Naive B cell (primary cell): Measurements from ENCODE around the gene QPRT. TPM values are rescaled to one million over a fixed set of nuclear protein-coding genes. Genes with fewer than 3 reads are reported as not detected.
"Not testable (repeated sequence)": the region's sequence is repeated elsewhere in the genome, so short reads cannot be mapped to it uniquely, and the experiment has no call there.

Experiments used
- ATAC-seq, 2 donors: fragments of 150-1000 bp; cut with Tn5 transposase; 2 replicates each; pipeline ENCODE4 v1.10.0; 2021; ENCODE audit warnings: low read depth in 2 of 2, mild to moderate bottlenecking in 2 of 2, moderate library complexity in 2 of 2
- DNase-seq: peaks from one replicate; pipeline ENCODE4 v3.0.0; 2022
- H3K27ac Mint-ChIP-seq, 6 donors: one replicate each; pipeline ENCODE4 v1.8.0; 2020 to 2022; ENCODE audit warnings: mild to moderate bottlenecking in 6 of 6, mixed read lengths in 6 of 6, moderate library complexity in 5 of 6, inconsistent platforms in 2 of 6
- H3K27me3 Mint-ChIP-seq, 3 donors: one replicate each; pipeline ENCODE4 v1.8.0; 2021 to 2022; ENCODE audit warnings: mixed read lengths in 3 of 3, mild to moderate bottlenecking in 1 of 3
- H3K36me3 Mint-ChIP-seq, 2 donors: one replicate each; pipeline ENCODE4 v1.8.0; 2020 to 2022; ENCODE audit warnings: mixed read lengths in 2 of 2, inconsistent platforms in 1 of 2, mild to moderate bottlenecking in 1 of 2
- H3K4me1 Mint-ChIP-seq, 3 donors: one replicate each; pipeline ENCODE4 v1.8.0; 2020 to 2022; ENCODE audit warnings: mixed read lengths in 3 of 3, inconsistent platforms in 1 of 3, mild to moderate bottlenecking in 1 of 3, moderate library complexity in 1 of 3
- H3K4me3 Mint-ChIP-seq, 8 donors: one replicate each; pipeline ENCODE4 v1.8.0; 2020 to 2022; ENCODE audit warnings: mild to moderate bottlenecking in 8 of 8, mixed read lengths in 8 of 8, moderate library complexity in 8 of 8, inconsistent platforms in 2 of 8
- H3K9me3 Mint-ChIP-seq, 7 donors: one replicate each; pipeline ENCODE4 v1.8.0; 2020 to 2022; ENCODE audit warnings: mixed read lengths in 7 of 7, mild to moderate bottlenecking in 5 of 7, inconsistent platforms in 2 of 7, moderate library complexity in 1 of 7
- polyA plus RNA-seq, 6 donors: library from polyadenylated mRNA; unstranded; fragments of 300-500 nt; fragmentation: Illumina TruSeq; gene quantifications; one replicate each; pipeline ENCODE4 v1.2.3, GENCODE V29; 2021; ENCODE audit warnings: low read depth in 6 of 6

QPRT gene
- polyA plus RNA-seq, 6 donors from 2014 or later = not detected

DNA sequence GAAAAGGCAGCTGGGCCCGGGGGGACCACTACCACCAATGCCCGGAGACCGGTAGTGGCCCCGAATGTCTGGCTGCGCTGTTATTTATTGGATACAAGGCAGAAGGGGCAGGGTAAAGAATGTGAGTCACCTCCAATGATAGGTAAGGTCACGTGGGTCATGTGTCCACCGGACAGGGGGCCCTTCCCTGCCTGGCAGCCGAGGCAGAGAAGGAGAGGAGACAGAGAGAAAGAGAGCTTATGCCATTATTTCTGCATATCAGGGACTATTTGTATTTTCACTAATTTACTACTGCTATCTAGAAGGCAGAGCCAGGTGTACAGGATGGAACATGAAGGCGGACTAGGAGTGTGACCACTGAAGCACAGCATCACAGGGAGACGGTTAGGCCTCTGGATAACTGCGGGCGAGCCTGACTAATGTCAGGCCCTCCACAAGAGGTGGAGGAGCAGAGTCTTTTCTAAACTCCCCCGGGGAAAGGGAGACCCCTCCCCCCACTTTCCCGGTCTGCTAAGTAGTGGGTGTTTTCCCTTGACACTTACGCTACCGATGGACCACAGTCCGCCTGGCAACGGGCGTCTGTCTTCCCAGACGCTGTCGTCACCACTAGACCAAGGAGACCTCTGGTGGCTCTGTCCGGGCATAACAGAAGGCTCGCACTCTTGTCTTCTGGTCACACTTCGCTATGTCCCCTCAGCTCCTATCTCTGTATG, 42.3 kb downstream of the QPRT start:
- H3K27me3 Mint-ChIP-seq, H3K9me3 Mint-ChIP-seq, H3K36me3 Mint-ChIP-seq: not testable (repeated sequence)
- H3K4me3 Mint-ChIP-seq = peak overlapping the region in 6 of 8 donors; percentile 47 to 86 (median 68)
- H3K27ac Mint-ChIP-seq = peak overlapping the region in 4 of 6 donors; percentile 32 to 84 (median 65)
- ATAC-seq (peak; percentile 65 to 87), DNase-seq (peak; percentile 46)
- H3K4me1 Mint-ChIP-seq = peaks cover 12 to 14% (median 13%) of the 10 kb centered on the region in 3 donors

GRCh38 chr16:29726845-29727377, 47.9 kb downstream of the QPRT start:
- Mint-ChIP-seq H3K27ac (peak overlapping the region in 1 of 6 donors; percentile 11), H3K27me3 (no peaks in the 10 kb centered on the region), H3K36me3 (no peaks in the 10 kb centered on the region), H3K4me3 (no peak overlapping the region), H3K9me3 (no peaks in the 10 kb centered on the region), H3K4me1 (peaks cover 12 to 20% (median 12%) of the 10 kb centered on the region in 3 donors)
- DNase-seq (no peak), ATAC-seq (no peak)

DNA sequence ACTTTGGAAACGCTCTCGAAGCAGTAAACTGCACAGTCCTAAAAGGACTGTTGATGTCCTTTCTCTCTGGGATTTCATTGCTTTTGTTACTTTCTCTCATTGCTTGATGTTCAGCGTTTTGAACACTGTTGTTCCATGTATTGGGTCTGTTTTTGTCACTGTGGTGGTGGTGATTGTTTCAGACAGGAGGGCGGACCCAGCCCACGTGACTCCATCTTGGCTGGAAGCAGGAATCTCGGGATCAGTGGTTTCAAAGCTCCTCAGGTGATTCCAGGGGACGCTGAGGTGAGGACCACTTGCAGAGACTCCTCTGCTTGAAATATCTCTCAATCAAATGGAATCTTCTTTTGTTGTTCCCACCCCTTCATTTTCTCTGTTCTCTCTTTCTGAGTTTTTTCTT, 48.5 kb downstream of the QPRT start:
- ATAC-seq (no peak), DNase-seq (no peak)
- H3K27ac Mint-ChIP-seq = peak overlapping the region in 1 of 6 donors; percentile 11
- no peaks in the 10 kb centered on the region for H3K27me3 Mint-ChIP-seq
- peaks cover 0 to 5% of the 10 kb centered on the region in 2 donors for H3K36me3 Mint-ChIP-seq
- peaks cover 14 to 22% (median 15%) of the 10 kb centered on the region in 3 donors for H3K4me1 Mint-ChIP-seq
- peaks cover 0 to 2% (median 0%) of the 10 kb centered on the region in 7 donors for H3K9me3 Mint-ChIP-seq
- H3K4me3 Mint-ChIP-seq = no peak overlapping the region

DNA sequence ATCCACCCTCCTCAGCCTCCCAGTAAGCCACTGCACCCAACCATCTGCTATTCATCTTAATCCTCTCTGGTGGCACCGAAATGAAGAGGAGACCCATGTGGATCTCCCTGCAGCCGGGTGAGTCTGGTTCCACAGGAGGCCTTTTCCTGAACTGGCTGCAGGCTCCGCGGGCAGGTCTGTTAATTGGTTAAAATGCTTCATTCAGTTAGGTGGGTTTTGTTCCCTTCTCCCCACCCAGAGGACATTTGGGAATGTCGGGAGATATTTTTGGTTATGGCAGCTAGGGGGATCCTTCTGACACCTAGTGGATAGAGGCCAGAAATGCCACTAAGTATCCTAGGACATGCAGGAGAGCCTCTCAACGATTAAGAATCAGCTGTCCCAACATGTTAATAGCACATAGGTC, 50.1 kb downstream of the QPRT start:
- Mint-ChIP-seq H3K27ac (no peak overlapping the region), H3K27me3 (no peaks in the 10 kb centered on the region), H3K4me3 (peak overlapping the region in 1 of 8 donors; percentile 9), H3K9me3 (peaks cover 0 to 2% (median 0%) of the 10 kb centered on the region in 7 donors), H3K4me1 (peaks cover 15 to 20% (median 16%) of the 10 kb centered on the region in 3 donors), H3K36me3 (peaks cover 0 to 7% of the 10 kb centered on the region in 2 donors)
- DNase-seq (no peak), ATAC-seq (peak in 1 of 2 donors; percentile 37)

DNA sequence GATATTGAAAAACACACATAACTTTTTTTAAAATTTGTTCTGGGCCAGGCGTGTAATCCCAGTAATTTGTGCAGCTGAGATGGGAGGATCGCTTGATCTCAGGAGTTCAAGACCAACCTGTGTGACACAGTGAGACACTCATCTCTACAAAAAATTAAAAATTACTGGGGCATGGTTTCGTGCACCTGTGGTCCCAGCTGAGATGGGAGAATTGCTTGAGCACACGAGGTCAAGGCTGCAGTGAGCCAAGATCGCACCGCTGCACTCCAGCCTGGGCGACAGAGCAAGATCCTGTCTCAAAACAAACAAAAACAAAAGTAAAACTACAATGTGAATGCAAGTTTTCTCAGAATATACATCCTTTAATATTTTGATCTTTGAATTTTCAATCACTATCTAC, 51.7 kb downstream of the QPRT start:
- ATAC-seq (peak; percentile 27), DNase-seq (no peak)
- H3K9me3 Mint-ChIP-seq = peaks cover 0 to 2% (median 0%) of the 10 kb centered on the region in 7 donors
- H3K36me3 Mint-ChIP-seq = peaks cover 0 to 7% of the 10 kb centered on the region in 2 donors
- no peaks in the 10 kb centered on the region for H3K27me3 Mint-ChIP-seq
- peak overlapping the region in 1 of 6 donors; percentile 69 for H3K27ac Mint-ChIP-seq
- H3K4me1 Mint-ChIP-seq = peaks cover 20 to 23% (median 23%) of the 10 kb centered on the region in 3 donors
- peak overlapping the region in 7 of 8 donors; percentile 7 to 66 (median 39) for H3K4me3 Mint-ChIP-seq

DNA sequence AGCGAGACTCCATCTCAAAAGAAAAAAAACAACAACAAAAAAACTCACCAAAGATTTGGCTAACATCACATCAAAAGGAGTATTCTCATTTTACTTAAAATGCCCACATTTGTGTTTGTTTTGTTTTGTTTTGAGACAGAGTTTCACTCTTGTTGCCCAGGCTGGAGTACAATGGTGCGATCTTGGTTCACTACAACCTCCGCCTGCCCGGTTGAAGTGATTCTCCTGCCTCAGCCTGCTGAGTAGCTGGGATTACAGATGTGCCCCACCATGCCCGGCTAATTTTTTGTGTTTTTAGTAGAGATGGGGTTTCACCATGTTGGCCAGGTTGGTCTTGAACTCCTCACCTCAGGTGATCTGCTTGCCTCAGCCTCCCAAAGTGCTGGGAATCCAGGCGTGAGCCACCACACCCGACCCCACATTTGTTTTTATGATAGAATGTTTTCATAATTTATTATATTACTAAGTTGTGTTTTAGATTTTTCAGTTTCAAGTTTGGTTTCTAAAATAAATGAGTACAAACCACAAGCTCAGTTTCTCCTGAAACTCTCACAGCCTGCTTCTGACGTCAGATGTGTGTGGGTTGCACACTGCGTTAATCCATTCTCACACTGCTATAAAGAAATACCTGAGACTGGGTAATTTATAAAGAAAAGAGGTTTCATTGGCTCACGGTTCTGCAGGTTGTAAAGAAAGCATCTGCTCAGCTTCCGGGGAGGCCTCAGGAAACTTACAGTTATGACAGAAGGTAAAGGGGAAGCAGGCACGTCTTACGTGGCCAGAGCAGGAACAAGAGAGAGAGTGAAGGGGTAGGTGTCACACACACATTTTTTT, 53.0 kb downstream of the QPRT start:
- H3K9me3 Mint-ChIP-seq, DNase-seq, H3K36me3 Mint-ChIP-seq, H3K27me3 Mint-ChIP-seq: not testable (repeated sequence)
- Mint-ChIP-seq H3K4me1 (peaks cover 31 to 36% (median 35%) of the 10 kb centered on the region in 3 donors), H3K27ac (peak overlapping the region in 3 of 6 donors; percentile 42 to 47 (median 46)), H3K4me3 (peak overlapping the region in 2 of 8 donors; percentile 49 to 54)
- peak in 1 of 2 donors; percentile 36 for ATAC-seq

GRCh38 chr16:29734786-29735185, 55.8 kb downstream of the QPRT start:
- Mint-ChIP-seq H3K9me3 (peaks cover 0 to 2% (median 0%) of the 10 kb centered on the region in 7 donors), H3K27ac (peak overlapping the region in 1 of 6 donors; percentile 34), H3K36me3 (peaks cover 0 to 7% of the 10 kb centered on the region in 2 donors), H3K27me3 (no peaks in the 10 kb centered on the region), H3K4me1 (peaks cover 48 to 62% (median 53%) of the 10 kb centered on the region in 3 donors), H3K4me3 (no peak overlapping the region)
- DNase-seq (no peak), ATAC-seq (no peak)

DNA sequence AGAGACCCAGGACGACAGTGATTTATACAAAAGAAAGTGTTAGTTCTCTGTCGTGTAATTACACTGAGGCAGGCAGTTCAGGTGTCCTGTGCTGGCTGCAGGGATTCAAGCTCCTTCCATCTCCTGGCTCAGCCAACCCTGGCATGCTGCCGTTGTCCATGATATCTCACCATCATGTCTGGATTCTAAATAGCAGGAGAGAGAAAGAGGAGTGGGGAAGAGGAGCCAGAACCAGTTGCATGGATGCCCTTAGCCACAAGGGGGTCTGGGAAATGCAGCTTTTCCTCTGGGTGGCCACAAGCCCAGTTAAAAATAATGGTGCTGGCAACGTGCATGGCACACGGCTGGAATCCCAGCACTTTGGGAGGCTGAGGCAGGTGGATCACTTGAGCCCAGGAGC, 57.1 kb downstream of the QPRT start:
- Mint-ChIP-seq H3K27me3 (no peaks in the 10 kb centered on the region), H3K9me3 (peaks cover 0 to 2% (median 0%) of the 10 kb centered on the region in 7 donors), H3K4me3 (peak overlapping the region in 1 of 8 donors; percentile 31), H3K27ac (peak overlapping the region in 2 of 6 donors; percentile 43 to 70), H3K4me1 (peaks cover 59 to 70% (median 60%) of the 10 kb centered on the region in 3 donors), H3K36me3 (peaks cover 2 to 11% of the 10 kb centered on the region in 2 donors)
- no peak for DNase-seq
- no peak for ATAC-seq

DNA sequence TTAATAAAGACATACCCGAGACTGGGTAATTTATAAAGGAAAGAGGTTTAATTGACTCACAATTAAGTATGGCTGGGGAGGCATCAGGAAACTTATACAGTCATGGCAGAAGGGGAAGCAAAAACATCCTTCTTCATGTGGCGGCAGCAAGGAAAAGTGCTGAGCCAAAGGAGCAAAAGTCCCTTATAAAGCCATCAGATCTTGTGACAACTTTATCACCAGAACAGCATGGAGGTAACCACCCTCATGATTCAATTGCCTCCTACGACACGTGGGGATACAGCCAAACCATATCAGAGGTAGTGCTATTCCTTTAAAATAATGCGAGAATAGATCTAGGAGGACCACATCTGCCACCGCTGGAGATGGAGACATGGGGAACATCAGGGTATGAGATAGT, 57.8 kb downstream of the QPRT start:
- H3K4me3 Mint-ChIP-seq = peak overlapping the region in 3 of 8 donors; percentile 28 to 64 (median 31)
- ATAC-seq = no peak
- no peaks in the 10 kb centered on the region for H3K27me3 Mint-ChIP-seq
- peaks cover 8 to 18% of the 10 kb centered on the region in 2 donors for H3K36me3 Mint-ChIP-seq
- H3K27ac Mint-ChIP-seq = peak overlapping the region in 2 of 6 donors; percentile 43 to 70
- H3K9me3 Mint-ChIP-seq = peaks cover 0 to 2% (median 0%) of the 10 kb centered on the region in 7 donors
- H3K4me1 Mint-ChIP-seq = peaks cover 61 to 73% (median 63%) of the 10 kb centered on the region in 3 donors
- no peak for DNase-seq

DNA sequence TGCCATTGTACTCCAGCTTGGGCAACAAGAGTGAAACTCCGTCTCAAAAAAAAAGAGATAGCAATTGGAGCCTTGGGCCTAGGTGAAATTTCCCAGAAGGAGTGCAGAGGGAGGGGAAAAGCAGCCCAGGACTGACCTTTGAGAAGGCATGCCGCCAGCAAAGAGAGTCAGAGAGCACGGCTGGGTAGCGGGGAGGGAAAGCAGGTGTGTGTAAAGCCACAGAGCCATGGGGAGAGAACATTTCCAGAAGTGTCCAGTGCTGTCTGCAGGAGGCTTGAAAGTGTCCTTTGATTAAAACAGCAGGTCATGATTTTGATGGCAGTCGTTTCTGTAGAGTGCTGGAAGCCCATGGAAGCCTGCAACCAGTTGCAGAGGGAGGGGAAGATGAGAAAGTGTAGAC, 58.7 kb downstream of the QPRT start:
- Mint-ChIP-seq H3K9me3 (no peaks in the 10 kb centered on the region), H3K4me1 (peaks cover 60 to 76% (median 66%) of the 10 kb centered on the region in 3 donors), H3K36me3 (peaks cover 8 to 12% of the 10 kb centered on the region in 2 donors), H3K27me3 (no peaks in the 10 kb centered on the region), H3K27ac (peak overlapping the region in 5 of 6 donors; percentile 69 to 92 (median 80)), H3K4me3 (peak overlapping the region in 5 of 8 donors; percentile 59 to 84 (median 64))
- DNase-seq (no peak), ATAC-seq (no peak)

DNA sequence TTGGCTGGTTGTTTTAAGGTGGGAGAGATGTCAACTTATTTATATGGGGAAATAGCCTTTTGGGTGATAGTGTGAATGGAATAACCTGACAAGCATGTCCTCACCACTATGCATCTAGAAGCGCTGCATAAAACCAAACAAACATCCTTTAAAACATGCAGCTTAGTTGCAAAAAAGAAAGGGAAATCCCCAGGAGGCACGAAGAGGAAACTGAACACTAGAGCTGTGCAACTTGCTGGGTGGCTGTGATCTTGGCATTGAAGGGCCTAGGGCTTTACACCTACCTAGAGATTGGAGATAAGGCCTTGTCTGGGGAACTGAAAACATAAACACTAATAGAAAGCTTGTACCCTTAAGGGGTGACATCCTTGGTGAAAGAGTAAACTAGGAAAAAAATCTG, 59.5 kb downstream of the QPRT start:
- DNase-seq (peak; percentile 59), ATAC-seq (peak; percentile 95 to 97)
- H3K4me3 Mint-ChIP-seq = peak overlapping the region; percentile 59 to 84 (median 70)
- peak overlapping the region; percentile 4 to 92 (median 84) for H3K27ac Mint-ChIP-seq
- no peaks in the 10 kb centered on the region for H3K27me3 Mint-ChIP-seq
- no peaks in the 10 kb centered on the region for H3K9me3 Mint-ChIP-seq
- peaks cover 8 to 12% of the 10 kb centered on the region in 2 donors for H3K36me3 Mint-ChIP-seq
- peaks cover 63 to 84% (median 74%) of the 10 kb centered on the region in 3 donors for H3K4me1 Mint-ChIP-seq

DNA sequence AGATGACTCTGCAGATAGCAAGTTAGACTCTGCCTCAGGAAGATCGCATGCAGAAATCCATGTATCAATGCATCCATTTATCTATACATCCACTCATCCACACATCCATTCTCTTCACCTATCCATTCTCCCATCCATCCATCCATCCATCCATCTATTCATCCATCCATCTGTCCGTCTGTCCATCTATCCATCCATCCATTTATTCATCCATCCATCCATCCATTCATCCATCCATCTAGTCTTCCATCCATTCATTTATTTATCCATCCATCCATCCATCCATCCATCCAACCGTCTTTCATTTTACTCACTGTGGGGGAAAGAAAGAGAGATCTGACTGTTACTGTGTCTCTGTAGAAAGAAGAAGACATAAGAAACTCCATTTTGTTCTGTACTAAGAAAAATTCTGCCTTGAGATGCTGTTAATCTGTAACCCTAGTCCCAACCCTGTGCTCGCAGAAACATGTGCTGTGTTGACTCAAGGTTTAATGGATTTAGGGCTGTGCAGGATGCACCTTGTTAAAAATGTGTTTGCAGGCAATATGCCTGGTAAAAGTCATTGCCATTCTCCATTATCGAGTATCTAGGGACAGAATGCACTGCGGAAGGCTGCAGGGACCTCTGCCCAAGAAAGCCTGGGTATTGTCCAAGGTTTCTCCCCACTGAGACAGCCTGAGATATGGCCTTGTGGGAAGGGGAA, 61.1 kb downstream of the QPRT start:
- H3K27me3 Mint-ChIP-seq, DNase-seq, ATAC-seq, H3K9me3 Mint-ChIP-seq: not testable (repeated sequence)
- Mint-ChIP-seq H3K36me3 (peaks cover 8 to 12% of the 10 kb centered on the region in 2 donors), H3K27ac (peak overlapping the region; percentile 10 to 98 (median 72)), H3K4me3 (peak overlapping the region in 5 of 8 donors; percentile 7 to 78 (median 72)), H3K4me1 (peaks cover 70 to 92% (median 87%) of the 10 kb centered on the region in 3 donors)
